Measurements from ENCODE around the gene TOP2B.

The TOP2B gene

GRCh38 chr3:25618028-25618427 lies 46.7 kb downstream of the TOP2B start:
- DNase-seq (ENCODE audit: low spot score): no peak

- no peak for DNase-seq (ENCODE audit: low spot score)
These were observed 53.5 kb downstream of the TOP2B start for GRCh38 chr3:25611193-25611592.

- DNase-seq (ENCODE audit: low spot score): no peak
These were observed 53.9 kb downstream of the TOP2B start for GRCh38 chr3:25610779-25611178.

- DNase-seq (ENCODE audit: low spot score): no peak
These were observed 54.5 kb downstream of the TOP2B start for GRCh38 chr3:25610167-25610566.

DNA sequence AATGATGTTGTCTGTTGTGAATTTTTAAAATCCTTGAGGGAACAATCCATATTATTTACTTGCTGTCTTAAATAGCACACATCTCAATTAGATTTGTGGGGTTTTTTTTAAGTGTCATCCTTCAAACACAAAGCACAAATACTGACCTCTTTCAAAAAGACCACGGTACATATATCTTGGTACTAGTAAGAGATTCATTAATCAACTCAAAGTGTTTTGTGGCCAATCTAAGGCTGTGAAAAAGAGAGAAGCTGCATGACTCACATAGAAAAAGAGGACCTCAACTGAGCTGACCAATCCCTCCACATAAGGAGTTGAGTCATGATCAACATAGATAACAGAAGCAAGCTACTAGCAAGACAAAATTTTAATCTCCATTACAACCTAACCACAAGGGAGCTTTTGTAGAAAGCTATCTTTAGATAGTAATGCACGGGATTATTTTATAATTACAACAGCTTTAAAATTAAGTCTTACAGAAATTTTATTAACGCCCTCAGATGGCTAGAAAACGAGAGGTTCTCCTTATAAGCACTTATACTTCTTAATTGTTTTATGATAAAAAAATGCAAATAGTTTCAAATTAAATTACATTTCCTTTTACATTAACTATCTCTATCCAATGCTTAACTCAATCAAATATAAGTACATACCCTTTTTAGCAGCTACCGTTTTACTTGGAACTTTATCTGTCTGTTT lies 60.5 kb downstream of the TOP2B start:
- DNase-seq (ENCODE audit: low spot score): no peak

DNA sequence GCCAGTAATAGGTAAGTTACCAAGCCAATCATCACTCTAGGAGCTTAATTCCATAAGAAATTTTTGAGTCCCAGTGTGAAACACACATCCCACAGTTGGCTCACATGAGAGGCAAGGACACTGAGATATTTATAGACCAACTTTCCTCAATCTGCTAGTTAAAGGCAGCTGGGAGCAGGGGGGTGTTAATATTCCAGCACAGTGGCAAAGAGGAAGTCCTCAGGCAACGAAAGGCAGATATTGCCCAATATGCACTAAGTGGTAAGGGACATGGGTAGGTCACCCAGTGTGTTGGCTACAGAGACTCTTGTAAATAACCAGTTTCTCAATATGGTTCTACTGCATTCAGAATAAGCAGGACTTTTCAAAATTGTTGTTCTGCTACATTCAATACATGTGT lies 61.0 kb downstream of the TOP2B start:
- peak; percentile 34 for DNase-seq (ENCODE audit: low spot score)

DNA sequence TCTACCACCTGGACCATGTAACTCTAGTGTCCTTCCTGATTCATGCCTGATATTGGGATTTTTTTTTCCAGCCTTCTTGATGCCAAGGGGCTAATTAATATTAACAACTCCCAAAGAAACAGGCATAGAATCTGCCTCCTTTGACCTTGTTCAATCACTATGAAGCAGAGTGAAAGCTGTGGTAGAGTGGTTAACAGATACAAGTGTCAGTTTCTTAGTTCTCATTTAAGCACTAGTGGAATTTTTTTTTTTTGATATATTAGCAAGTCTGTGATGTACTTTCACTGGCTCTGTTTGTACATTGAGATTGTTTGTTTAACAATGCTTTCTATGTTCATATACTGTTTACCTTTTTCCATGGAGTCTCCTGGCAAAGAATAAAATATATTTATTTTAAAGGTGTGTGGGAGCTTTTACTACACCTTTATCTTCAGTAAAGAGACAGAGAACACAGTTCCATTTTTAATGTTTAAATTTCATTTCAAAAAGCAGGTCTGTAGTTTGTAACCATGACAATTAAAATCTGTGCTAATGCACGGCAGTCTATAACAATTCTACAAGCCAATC lies 67.1 kb downstream of the TOP2B start:
- no peak for DNase-seq (ENCODE audit: low spot score)

DNA sequence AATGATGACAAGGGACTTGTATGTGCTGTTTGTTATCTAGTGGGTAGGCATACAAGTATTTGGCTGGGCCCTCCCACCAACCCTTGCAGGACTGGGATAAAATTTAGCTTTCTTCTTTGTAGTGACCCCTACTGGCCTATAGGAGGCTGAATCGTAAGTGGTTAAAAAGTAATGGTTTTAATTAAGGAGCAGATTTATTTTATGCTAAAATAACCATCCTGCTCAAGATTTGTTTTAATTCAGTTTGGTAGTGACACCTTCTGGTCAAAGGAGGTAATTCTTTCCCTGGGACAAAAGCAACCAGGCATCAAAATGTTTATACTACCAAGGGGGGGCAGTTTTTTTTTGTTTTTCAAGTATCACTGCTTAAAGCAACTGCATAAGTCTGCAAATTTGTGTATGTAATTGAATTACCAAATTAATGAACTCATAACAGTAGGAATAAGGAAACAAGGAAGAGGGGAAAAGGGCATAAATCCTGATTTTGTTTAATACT lies 70.7 kb downstream of the TOP2B start:
- peak; percentile 56 for DNase-seq (ENCODE audit: low spot score)

GRCh38 chr3:25593001-25593400 lies 71.7 kb downstream of the TOP2B start:
- DNase-seq (ENCODE audit: low spot score): no peak

DNA sequence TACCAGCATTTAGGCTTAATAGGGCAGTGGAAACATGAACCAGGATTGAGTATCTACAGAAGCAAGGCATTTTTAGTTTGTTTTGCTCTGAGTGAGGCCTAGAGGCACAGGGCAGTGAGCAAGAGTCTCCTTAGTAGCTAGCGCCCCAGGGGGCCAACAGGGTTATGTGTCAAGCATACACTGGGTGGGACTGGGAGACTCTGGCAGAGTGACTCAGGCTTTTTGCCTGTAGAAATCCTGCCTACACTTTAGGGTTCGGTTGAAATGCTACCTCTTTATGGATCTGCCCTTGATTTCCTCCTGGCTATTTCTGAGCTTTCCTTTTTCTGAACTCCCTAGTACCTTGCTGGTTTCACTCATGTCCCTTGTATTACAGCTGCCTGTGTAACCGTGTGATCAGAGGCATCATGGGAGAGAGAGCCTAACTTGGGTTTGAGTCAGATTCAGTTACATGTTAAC lies 72.2 kb downstream of the TOP2B start:
- DNase-seq (ENCODE audit: low spot score): no peak

- DNase-seq (ENCODE audit: low spot score): no peak
These were observed 74.9 kb downstream of the TOP2B start for GRCh38 chr3:25589783-25590258.

GRCh38 chr3:25589104-25589782 lies 75.5 kb downstream of the TOP2B start:
- DNase-seq (ENCODE audit: low spot score): no peak

GRCh38 chr3:25588441-25589103 lies 76.1 kb downstream of the TOP2B start:
- DNase-seq (ENCODE audit: low spot score): no peak

DNA sequence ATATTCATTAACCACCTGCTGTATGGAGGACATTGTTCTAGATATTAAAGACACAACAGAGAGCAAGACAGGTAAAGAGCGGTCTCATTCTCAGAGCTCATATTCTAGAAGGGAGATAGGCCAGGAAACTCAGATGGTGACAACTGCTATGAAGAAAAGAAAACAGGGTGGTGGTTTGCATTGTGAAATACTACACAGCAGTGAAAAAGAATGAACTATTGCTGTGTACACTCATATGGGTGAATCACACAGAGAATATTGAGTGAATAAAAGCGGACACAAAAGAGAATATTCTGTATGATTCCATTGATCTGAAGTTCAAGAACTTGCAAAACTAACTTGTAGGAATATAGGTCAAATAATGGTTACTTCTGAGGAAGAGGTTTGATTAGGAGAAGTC lies 76.7 kb downstream of the TOP2B start:
- DNase-seq (ENCODE audit: low spot score): no peak

GRCh38 chr3:25587526-25587925 lies 77.2 kb downstream of the TOP2B start:
- no peak for DNase-seq (ENCODE audit: low spot score)

GRCh38 chr3:25587094-25587493 lies 77.6 kb downstream of the TOP2B start:
- DNase-seq (ENCODE audit: low spot score): no peak

DNA sequence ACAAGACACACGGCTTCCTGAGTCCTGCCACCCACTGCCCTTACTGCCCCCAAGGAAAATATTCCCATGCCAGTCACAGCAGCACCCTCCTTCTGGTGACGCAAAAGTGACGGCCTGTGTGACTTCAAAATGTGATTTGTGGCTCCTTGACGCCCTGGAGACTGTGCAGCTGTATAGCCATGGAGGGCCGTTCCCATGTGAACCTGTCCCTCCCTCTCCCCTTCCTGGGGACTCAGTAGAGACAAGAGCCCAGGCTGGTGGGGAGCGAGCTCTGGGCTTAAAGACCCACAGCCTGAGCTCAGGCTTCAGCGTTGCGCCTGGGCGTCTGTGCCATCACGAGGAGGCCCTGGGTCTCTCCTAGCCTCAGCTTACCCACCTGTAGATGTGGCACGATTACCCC lies 78.2 kb downstream of the TOP2B start:
- no peak for DNase-seq (ENCODE audit: low spot score)

GRCh38 chr3:25586167-25586505 lies 78.6 kb downstream of the TOP2B start:
- no peak for DNase-seq (ENCODE audit: low spot score)

DNA sequence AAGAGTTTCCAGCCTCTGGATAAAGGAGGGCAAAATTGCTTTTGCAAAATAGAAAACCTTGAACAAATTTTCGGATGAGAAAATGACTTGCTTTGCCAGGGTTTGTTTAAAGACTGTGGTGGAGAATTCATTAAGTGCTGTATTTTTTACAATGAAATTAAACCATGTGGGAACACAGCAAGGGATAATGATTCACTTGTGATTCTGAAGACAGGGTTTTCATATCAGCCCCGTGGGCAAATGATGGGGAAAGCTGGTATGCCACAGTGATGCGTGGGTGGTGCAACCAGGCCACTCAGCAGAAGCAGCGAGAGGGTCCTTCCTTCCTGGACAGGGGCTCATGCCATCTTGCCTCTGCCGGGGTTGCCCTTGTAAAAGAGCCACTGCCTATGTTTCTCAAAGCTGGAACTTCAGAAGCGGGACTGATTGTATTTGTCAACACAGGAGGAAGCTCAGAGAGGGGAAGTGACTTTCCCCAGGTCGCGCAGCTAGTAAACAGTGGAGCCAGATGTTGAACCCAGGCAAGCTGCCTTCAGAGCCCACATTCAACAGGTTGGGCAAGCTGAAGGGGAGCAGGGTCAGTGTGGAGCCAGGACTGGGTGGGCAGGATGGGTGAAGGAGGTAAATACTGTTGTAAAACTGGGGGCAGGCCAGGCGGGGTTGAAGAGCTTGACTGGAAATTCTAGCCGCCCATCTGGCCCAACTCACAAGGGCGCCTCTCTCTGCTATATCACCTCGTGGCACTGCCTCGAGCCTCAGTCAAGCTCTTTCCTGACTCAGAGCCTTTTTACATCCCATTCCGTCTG lies 79.1 kb downstream of the TOP2B start:
- DNase-seq (ENCODE audit: low spot score): no peak

GRCh38 chr3:25584011-25584789 lies 80.5 kb downstream of the TOP2B start:
- no peak for DNase-seq (ENCODE audit: low spot score)

GRCh38 chr3:25583343-25583742 lies 81.4 kb downstream of the TOP2B start:
- no peak for DNase-seq (ENCODE audit: low spot score)
